GM10248 (cell line): ENCODE results near the gene IL4R.

ENCODE experiments used
- CTCF ChIA-PET: fragments of 300-600 bp; sonication (Branson Sonifier 250); formaldehyde crosslinking; extraction: SDS; loops from one replicate; lab custom pipeline; 2021; ENCODE audit warnings: antibody characterized with exemption; lab: Yijun Ruan, JAX
- POLR2A ChIA-PET: fragments of 350-650 bp; sonication (Branson Sonifier 250); formaldehyde crosslinking; extraction: SDS; loops from one replicate; lab custom pipeline; 2020; ENCODE audit warnings: antibody characterized with exemption; lab: Yijun Ruan, JAX
- DNase-seq: peaks from one replicate; pipeline ENCODE4 v3.0.0; 2012; ENCODE audit errors: extremely low spot score
- TF ChIP-seq, protein P1 (sequence below): IDR thresholded peaks from 2 replicates; pipeline ENCODE4 v1.5.1; 2012; ENCODE audit warnings: mild to moderate bottlenecking, low read depth; ENCODE audit errors: extremely low read depth, missing control alignments, control extremely low read depth

The IL4R gene

DNA sequence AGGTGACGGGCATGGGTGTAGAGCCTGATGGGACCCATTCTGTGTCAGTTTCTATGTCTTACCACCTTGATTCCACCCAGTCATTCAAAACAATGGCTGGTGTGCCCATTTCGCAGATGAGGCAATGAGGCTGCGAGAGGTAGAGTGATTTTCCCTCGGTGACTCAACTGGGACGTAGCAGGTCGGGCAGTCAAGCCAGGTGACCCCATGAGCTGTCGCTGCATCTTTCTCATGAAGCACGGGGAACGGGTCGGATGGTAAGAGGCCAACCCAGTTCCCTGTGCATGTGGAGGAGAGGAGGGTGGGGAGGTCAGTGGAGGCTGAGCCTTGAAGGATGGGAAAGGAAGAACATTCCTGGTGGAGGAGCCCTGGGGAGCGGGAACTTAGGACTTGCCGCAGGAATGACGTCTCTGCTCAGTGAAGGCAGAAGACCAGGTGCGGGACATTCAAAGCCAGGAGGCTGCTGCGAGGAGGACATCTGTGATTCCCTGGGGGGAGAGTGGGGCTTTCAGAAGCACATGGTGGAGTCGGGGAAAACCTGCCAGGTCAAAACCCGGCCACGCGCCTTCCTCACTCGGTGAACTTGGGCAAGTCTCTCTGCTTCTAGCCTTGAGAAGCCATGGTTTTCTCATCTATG lies 89.3 kb downstream of the IL4R start:
- TF ChIP-seq, protein P1, sequence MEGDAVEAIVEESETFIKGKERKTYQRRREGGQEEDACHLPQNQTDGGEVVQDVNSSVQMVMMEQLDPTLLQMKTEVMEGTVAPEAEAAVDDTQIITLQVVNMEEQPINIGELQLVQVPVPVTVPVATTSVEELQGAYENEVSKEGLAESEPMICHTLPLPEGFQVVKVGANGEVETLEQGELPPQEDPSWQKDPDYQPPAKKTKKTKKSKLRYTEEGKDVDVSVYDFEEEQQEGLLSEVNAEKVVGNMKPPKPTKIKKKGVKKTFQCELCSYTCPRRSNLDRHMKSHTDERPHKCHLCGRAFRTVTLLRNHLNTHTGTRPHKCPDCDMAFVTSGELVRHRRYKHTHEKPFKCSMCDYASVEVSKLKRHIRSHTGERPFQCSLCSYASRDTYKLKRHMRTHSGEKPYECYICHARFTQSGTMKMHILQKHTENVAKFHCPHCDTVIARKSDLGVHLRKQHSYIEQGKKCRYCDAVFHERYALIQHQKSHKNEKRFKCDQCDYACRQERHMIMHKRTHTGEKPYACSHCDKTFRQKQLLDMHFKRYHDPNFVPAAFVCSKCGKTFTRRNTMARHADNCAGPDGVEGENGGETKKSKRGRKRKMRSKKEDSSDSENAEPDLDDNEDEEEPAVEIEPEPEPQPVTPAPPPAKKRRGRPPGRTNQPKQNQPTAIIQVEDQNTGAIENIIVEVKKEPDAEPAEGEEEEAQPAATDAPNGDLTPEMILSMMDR: no peak
- ChIA-PET CTCF (interaction anchor here (0.9 to 5.7 kb wide), 7 partner anchors 14 to 168 kb away, joined by 3 to 47 read pairs (median 12); no protein-coding TSS in a partner anchor), POLR2A (interaction anchor here (0.8 to 5.7 kb wide), 4 partner anchors 15 to 61 kb away, joined by 3 to 32 read pairs (median 14); no protein-coding TSS in a partner anchor)
- peak; percentile 53 for DNase-seq

DNA sequence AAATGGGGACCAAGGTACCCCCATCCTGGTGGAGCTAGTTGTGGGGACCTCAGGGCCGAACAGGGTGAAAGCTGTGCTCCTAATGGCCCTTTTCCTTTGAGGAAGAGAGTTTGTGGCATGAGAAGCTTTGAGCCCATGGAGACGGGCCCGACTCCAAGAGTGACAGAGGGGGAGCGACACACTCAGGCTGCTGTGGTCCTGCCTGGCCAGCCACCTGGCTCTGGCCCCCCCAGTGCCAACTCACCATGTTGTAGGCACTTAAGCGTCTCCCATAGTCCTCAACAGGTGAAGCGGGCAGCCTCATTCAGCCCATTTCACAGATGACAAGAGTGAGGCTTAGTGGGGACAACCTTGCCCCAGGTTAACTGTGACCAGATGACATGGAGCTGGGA lies 89.8 kb downstream of the IL4R start:
- CTCF ChIA-PET: interaction anchor here (0.9 to 5.7 kb wide), 9 partner anchors 11 to 223 kb away, joined by 3 to 47 read pairs (median 3); no protein-coding TSS in a partner anchor
- DNase-seq: no peak
- POLR2A ChIA-PET: interaction anchor here (0.5 to 5.7 kb wide), 7 partner anchors 16 to 91 kb away, joined by 3 to 32 read pairs (median 9); no protein-coding TSS in a partner anchor
- TF ChIP-seq, protein P1: no peak

- ChIA-PET CTCF (interaction anchor here (0.9 to 5.7 kb wide), 11 partner anchors 12 to 223 kb away, joined by 3 to 47 read pairs (median 3); no protein-coding TSS in a partner anchor), POLR2A (interaction anchor here (0.5 to 5.7 kb wide), 8 partner anchors 16 to 91 kb away, joined by 3 to 32 read pairs (median 4); no protein-coding TSS in a partner anchor)
- TF ChIP-seq, protein P1: no peak
- DNase-seq: no peak
These were observed 90.5 kb downstream of the IL4R start for GRCh38 chr16:27404163-27404823.

DNA sequence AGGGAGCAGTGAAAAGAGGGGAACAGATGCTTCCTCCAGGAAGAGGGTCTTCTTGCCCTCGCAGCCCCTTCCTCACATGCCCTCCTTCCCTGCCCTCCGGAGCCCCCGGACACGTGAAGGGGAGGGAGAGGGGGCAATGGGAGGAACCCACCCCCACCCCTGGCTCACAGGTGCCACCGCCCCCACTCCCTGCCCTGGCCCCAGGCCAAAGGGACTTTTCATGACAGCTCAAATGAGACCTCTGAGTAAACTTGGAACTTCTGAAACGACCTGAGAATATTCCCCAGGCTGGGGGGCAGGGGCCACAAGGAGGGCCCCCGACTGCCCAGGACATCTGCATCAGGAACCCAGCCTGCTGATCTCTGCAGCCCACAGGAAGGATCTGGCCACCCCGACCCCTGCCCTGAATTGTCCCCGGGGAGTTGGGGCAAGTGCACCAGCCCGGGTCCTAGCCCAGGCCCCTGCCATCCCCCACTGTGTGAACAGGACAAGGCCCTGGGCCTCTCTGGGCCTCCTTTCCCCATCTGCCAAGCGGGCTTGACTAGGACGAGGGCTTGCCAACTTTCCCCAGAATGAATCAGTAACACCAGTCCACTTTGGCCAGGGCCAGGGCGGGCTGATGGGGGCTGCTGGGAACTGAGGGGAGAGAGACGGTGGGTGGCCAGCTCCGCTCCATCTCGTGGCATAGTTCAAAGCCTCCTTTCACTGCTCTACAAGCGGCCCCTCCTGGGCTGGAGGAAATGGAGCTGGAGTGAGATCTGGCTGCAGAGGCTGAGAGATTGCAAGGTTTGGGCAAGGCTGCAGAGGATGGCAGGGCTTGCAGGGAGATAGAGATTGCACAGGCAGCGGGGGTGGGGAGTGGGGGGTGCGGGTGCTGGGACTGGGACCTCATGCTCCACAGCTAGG lies 92.0 kb downstream of the IL4R start:
- DNase-seq: no peak
- ChIA-PET CTCF (interaction anchor here (1.2 to 5.7 kb wide), 11 partner anchors 13 to 171 kb away, joined by 3 to 47 read pairs (median 8); no protein-coding TSS in a partner anchor), POLR2A (interaction anchor here (0.6 to 5.7 kb wide), 9 partner anchors 18 to 45 kb away, joined by 3 to 32 read pairs (median 7); no protein-coding TSS in a partner anchor)
- TF ChIP-seq, protein P1: no peak

DNA sequence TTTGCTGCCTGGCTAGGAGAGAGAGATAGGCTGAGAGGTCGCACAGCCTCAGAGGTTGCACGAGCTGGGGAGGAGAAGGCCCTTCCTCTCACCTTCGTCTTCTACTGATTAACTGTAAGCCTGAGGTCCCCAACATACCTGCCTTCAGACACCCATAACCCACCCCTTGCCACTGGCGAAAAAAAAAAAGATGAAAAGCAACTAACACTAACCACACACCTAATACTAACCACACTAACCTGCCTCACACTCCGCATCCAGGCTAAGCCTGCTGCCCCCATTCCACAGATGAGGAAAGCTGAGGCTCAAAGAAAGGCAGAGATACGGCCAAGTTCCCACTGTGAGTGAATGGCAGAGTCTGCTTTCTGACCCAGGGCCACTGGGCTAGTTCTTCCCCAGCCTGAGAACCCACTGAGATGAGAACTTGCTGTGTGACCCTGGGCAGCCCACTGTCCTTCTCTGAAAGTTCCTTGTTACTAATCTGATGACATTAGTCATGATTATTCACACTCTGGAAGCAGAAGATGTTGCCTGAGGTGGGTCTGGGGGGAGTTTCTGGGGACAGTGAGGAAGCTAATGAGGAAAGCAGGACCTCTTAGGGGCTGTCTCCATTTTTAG lies 92.8 kb downstream of the IL4R start:
- TF ChIP-seq, protein P1: no peak
- POLR2A ChIA-PET: interaction anchor here (0.6 to 5.7 kb wide), 7 partner anchors 19 to 46 kb away, joined by 4 to 32 read pairs (median 6); no protein-coding TSS in a partner anchor
- DNase-seq: no peak
- CTCF ChIA-PET: interaction anchor here (1.1 to 4.7 kb wide), 8 partner anchors 12 to 227 kb away, joined by 3 to 23 read pairs (median 6); no protein-coding TSS in a partner anchor
